ENCODE results near the gene VIM.

Gene VIM

GRCh38 chr10:17276756-17277424, 48.8 kb downstream of the VIM start:
- H3K4me3 ChIP-seq (ENCODE audit: low read depth, low read length): no peak overlapping the region
- no peaks in the 10 kb centered on the region for H3K9me3 ChIP-seq (ENCODE audit: control insufficient read depth, insufficient read depth, low read depth, low read length)
- TF ChIP-seq SETDB1 (IDR thresholded peaks at IDR 0.05; ENCODE audit: insufficient read length, low read length): peak; percentile 89
- no peak for TF ChIP-seq ZNF654 (tag by site-specific recombination; IDR thresholded peaks at IDR 0.05; ENCODE audit: low read depth)
- ChIA-PET CTCF (no interaction called here), POLR2A (no interaction called here)
- H3K27ac ChIP-seq (ENCODE audit: extremely low read depth, low read depth, low read length): no peak overlapping the region
- H3K36me3 ChIP-seq (ENCODE audit: control insufficient read depth in 2 of 2, insufficient read depth in 1 of 2, low read length in 2 of 2): no peaks in the 10 kb centered on the region
- H3K4me1 ChIP-seq (ENCODE audit: control insufficient read depth, insufficient read depth, low read length): no peaks in the 10 kb centered on the region

- no peaks in the 10 kb centered on the region for H3K36me3 ChIP-seq (ENCODE audit: control insufficient read depth in 2 of 2, insufficient read depth in 1 of 2, low read length in 2 of 2)
- H3K4me1 ChIP-seq (ENCODE audit: control insufficient read depth, insufficient read depth, low read length): no peaks in the 10 kb centered on the region
- POLR2A ChIA-PET: no interaction called here
- no peak for TF ChIP-seq ZSCAN16 (tag by site-specific recombination; IDR thresholded peaks at IDR 0.05)
- no peak for TF ChIP-seq ZBTB20 (tag by site-specific recombination; IDR thresholded peaks at IDR 0.05)
- no peak for TF ChIP-seq ZNF677 (tag by site-specific recombination; IDR thresholded peaks at IDR 0.05)
- TF ChIP-seq WT1 (tag by site-specific recombination; IDR thresholded peaks at IDR 0.05): no peak
- no peak for TF ChIP-seq ZBTB6 (tag by site-specific recombination; IDR thresholded peaks at IDR 0.05)
- TF ChIP-seq MEIS1 (CRISPR knock-in tag; IDR thresholded peaks at IDR 0.05; ENCODE audit: borderline replicate concordance): no peak
- TF ChIP-seq ZNF548 (tag by site-specific recombination; IDR thresholded peaks at IDR 0.05): no peak
- no peak for TF ChIP-seq ZNF157 (tag by site-specific recombination; IDR thresholded peaks at IDR 0.05)
- no peak for TF ChIP-seq ZNF768 (tag by site-specific recombination; IDR thresholded peaks at IDR 0.05)
- TF ChIP-seq ZNF426 (tag by site-specific recombination; IDR thresholded peaks at IDR 0.05): no peak
- TF ChIP-seq ELK4 (IDR thresholded peaks at IDR 0.05; ENCODE audit: borderline replicate concordance, low read depth, low read length): no peak
- no peak for TF ChIP-seq ZNF558 (tag by site-specific recombination; IDR thresholded peaks at IDR 0.05)
- no peak for TF ChIP-seq ZBTB21 (tag by site-specific recombination; IDR thresholded peaks at IDR 0.05)
- no peak for TF ChIP-seq ZNF239 (tag by site-specific recombination; IDR thresholded peaks at IDR 0.05)
- no peak overlapping the region for H3K27ac ChIP-seq (ENCODE audit: extremely low read depth, low read depth, low read length)
- no peaks in the 10 kb centered on the region for H3K9me3 ChIP-seq (ENCODE audit: control insufficient read depth, insufficient read depth, low read depth, low read length)
- CTCF ChIA-PET: interaction anchor here (1.1 kb wide), 1 partner anchor 11 kb away, joined by 4 read pairs; no protein-coding TSS in a partner anchor
- no peak overlapping the region for H3K4me3 ChIP-seq (ENCODE audit: low read depth, low read length)
Observed at GRCh38 chr10:17278607-17279240, 50.7 kb downstream of the VIM start.

- TF ChIP-seq ZNF2 (tag by site-specific recombination; IDR thresholded peaks at IDR 0.05): no peak
- TF ChIP-seq ZNF558 (tag by site-specific recombination; IDR thresholded peaks at IDR 0.05): no peak
- peak; percentile 80 for TF ChIP-seq SETDB1 (IDR thresholded peaks at IDR 0.05; ENCODE audit: insufficient read length, low read length)
- TF ChIP-seq ZNF785 (tag by site-specific recombination; IDR thresholded peaks at IDR 0.05): no peak
- no peak for TF ChIP-seq ZNF157 (tag by site-specific recombination; IDR thresholded peaks at IDR 0.05)
- no peak for TF ChIP-seq HIC1 (tag by site-specific recombination; IDR thresholded peaks at IDR 0.05)
- no peak for TF ChIP-seq MZF1 (tag by site-specific recombination; IDR thresholded peaks at IDR 0.05; ENCODE audit: borderline replicate concordance)
- TF ChIP-seq ZBTB7A (tag by site-specific recombination; IDR thresholded peaks at IDR 0.05; ENCODE audit: low read depth): no peak
- TF ChIP-seq ZNF580 (tag by site-specific recombination; IDR thresholded peaks at IDR 0.05): no peak
- TF ChIP-seq INSM2 (tag by site-specific recombination; IDR thresholded peaks at IDR 0.05): no peak
- TF ChIP-seq ZNF585B (tag by site-specific recombination; IDR thresholded peaks at IDR 0.05): peak; percentile 96
- H3K9me3 ChIP-seq (ENCODE audit: control insufficient read depth, insufficient read depth, low read depth, low read length): no peaks in the 10 kb centered on the region
- H3K4me1 ChIP-seq (ENCODE audit: control insufficient read depth, insufficient read depth, low read length): no peaks in the 10 kb centered on the region
- POLR2A ChIA-PET: no interaction called here
- no peaks in the 10 kb centered on the region for H3K36me3 ChIP-seq (ENCODE audit: control insufficient read depth in 2 of 2, insufficient read depth in 1 of 2, low read length in 2 of 2)
- CTCF ChIA-PET: no interaction called here
- H3K4me3 ChIP-seq (ENCODE audit: low read depth, low read length): no peak overlapping the region
- no peak overlapping the region for H3K27ac ChIP-seq (ENCODE audit: extremely low read depth, low read depth, low read length)
Observed at GRCh38 chr10:17282311-17282710, 54.3 kb downstream of the VIM start.

Measured in HEK293 (cell line).